ENCODE results near the gene PAFAH2.

- TF ChIP-seq CTCF (IDR thresholded peaks at IDR 0.05) (no peak), POLR2AphosphoS5 (IDR thresholded peaks at IDR 0.05) (no peak), POLR2A (IDR thresholded peaks at IDR 0.05) (no peak), EP300 (IDR thresholded peaks at IDR 0.05) (no peak)
Measured at GRCh38 chr1:25914074-25914995, 83.5 kb downstream of the PAFAH2 start.

Data from upper lobe of left lung (tissue), 4 donors.